Activated T-helper 1 cell treated with anti-CD3 and anti-CD28 coated beads, Interleukin-2, amount 50 U/mL, for 16 hours (primary cell): ENCODE results near the gene POLR3K.

ENCODE experiments used
- DNase-seq, 2 donors: peaks; one replicate each; pipeline ENCODE4 v3.0.0-alpha.2; 2020; ENCODE audit warnings: low read depth in 1 of 2, low spot score in 1 of 2

Gene POLR3K

DNA sequence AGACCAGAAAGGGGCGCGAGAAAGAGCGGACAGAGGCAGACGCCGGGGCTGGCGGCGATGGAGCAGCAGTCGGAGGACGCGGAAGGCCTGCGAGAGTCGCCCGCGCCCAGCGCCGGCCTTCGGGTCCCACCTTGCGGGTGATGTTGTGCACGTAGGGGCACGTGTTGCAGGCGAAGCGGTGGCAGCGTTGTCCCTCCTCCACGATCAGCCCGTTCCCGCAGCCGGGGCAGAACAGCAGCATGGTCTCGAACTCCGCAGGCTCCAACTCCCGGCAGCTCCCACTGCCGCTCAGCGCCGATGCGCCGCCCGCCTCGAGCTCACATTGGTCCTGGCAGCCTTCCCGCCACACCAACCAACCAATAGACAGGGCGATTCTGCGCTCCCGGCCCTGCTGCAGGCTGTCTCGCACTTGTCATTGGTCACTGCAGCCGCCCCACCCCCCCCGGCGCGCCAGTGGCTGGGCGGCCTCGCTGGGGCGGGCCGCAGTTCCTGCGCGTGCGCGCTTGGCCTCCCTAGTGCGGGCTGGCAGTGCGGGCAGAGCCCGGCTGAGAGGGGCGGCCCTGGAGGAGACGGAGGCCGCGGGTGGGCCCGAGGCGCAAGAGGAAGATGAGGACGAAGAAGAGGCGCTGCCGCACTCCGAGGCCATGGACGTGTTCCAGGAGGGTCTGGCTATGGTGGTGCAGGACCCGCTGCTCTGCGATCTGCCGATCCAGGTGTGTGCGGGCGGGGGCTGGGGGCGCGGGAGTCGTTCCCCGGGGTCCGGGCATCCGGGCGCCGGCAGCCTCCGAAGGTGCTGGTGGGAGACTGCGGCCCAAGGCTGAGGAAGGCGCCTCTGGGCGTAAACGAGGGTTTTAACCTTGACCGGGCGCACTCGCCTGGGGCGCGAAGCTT is at the start of gene POLR3K, which contains the start of gene SNRNP25:
Gene POLR3K (minus strand): TSS at position 263 of the 891 bp plus-strand sequence. CDS start 22 bp downstream, at position 241.
Gene SNRNP25 (plus strand): TSS at position 483 of the 891 bp plus-strand sequence. CDS start 189 bp downstream, at position 672.
- DNase-seq = peak; percentile 95 to 96

DNA sequence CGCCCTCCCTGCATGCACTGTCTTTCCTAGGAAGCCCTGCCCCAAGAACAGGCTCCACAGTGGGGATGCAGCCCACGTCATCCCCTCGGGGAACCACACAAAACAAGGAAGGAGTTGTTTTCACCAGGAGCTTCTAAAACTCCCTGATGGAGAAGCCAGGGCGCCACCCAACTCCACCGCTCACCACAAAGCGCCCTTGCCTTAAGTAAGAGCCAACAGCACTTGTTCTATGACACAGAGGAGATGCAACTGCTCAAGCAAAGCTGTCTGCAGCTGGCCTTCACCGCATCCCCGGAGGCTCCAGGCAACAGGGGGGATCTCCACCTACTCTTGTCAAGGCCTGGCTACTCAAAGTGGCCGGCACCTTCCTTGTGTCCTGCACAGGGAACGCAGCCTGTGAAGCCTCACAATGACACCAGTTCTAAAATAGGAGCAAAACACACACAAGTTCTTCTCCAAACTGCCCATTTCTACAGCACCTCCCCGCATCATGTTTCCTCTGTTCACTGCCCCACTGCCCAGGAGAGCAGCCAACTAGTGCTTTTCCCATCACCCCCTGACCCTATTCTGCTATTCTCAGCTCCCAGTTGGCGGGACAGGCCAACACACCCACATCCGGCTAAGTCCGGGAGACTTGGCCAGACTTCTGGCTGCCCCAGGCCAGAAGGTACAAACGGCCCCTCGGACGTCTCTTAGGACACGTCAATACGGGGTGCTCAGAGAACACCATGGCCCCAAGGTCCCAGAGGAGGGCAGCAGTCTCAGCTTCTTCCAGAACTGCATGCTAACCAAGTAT is 48.9 kb upstream of the POLR3K start:
- DNase-seq = no peak

DNA sequence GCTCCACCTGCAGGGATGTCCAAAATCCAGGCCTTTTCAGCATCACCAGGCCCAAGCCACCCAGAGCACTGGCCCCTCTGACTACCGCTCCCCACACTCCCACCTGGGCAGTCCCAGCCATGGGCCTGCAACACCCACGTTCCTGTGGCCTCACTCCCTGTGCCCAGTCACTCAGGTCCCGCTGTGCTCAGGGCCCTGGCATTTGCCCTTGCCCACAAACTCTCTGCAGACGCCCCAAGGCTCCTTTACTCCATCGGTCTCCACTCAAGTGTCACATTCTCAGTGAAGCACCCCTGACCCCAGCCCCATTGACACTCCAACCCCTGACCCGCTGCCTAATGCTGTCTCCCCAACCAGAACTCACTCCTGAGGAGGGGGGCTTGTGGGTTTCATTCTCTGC is 48.2 kb upstream of the POLR3K start:
- no peak for DNase-seq

DNA sequence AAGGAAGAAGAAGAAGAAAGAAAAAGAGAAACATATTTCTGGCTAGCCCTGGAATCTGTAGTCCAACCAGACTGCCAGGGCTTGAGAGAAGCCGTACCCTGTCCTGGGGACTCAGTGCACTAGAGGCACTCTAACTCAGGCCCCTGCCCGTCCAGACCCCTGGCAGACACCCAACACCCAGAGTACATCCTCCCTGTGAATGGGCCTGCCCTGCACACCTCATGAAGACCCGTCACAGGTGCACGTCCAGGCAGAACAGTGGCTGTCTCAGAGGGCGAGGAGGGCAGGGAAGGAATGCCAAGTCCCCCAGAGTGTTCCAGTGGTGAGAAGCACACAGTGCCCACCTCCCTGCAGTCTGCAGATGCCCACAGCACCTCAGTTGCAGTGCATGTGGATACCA is 47.6 kb upstream of the POLR3K start:
- DNase-seq = no peak

DNA sequence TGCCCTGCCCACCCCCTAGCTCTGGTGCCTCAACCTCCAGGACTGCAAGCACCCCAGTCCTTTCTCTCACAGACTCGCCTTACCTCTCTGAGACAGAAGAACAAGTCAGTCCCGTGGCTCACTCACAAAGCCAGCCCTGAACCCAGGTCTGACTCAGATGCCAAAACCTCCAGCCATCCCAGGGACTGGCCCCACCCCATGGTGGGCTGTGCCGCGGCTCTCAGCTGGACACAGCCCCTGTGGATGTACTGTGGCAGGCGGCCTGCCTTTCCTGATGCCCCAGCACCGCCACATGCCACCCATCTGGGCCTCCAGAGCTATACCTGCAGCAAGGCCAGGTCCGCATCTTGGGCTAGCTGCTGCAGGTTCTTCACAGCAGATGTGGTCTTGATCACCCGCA is 44.4 kb upstream of the POLR3K start:
- no peak for DNase-seq

DNA sequence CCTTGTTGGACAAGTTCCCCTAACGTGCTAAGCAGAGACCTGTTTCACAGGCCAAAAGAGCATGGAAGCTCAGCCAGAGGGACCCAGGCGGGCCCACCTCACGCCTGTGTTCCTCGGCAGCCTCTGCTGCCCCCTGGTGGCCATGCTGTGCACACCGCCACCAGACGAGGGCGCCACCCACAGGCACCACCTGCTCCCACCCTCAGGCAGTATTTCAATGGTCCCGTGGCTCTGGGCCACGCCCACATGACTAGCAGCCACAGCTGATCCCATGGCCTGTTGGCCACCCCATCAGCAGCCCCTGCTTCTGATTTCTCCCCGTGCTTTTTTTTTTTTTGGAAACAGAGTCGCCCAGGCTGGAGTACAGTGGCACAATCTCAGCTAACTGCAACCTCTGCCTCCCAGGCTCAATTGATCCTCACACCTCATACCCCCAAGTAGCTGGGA is 43.5 kb upstream of the POLR3K start:
- DNase-seq = peak; percentile 76 to 85

- DNase-seq = no peak
These were observed 41.5 kb upstream of the POLR3K start for GRCh38 chr16:94918-95265.

GRCh38 chr16:92431-93339 is 39.3 kb upstream of the POLR3K start:
- DNase-seq = no peak

DNA sequence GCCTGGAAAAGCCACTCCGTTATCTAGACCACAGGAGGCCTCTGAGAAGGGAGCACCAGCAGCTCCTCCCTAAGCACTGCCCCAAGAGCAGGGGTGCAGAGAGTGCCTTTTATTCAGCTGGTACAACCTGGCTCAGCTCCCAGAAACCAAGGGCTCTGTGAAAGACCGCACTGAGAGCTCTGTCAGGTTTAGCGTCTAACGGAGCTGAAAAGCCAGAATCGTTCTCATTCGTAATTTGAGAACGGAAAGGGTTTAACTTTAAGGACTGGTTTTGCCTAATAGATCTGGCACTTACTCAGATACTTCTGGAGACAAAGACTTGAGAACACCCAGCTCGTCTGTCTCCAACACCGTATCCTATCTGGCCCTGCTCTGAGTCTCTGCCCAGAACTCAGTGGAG is 38.1 kb upstream of the POLR3K start:
- DNase-seq = no peak

GRCh38 chr16:89391-90302 is 36.2 kb upstream of the POLR3K start:
- DNase-seq = no peak

DNA sequence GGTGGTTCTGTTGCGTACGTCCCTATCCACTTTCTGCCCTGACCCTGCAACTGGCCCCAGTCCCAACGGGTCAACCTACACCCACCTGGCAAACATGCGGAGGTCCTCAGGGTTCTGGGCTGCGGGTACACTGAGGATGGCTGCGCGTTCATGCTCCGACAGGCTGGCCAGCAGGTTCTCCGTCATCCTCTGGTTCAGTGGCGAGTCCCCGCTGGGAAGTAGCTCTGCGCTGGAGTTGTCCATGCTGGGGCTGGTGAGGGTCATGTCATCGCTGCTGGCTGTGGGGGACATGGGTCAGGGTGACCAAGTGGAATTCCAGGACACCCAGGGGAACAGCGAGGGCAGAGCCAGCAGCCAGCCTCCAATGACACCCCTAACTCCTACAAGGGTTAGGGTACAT is 35.2 kb upstream of the POLR3K start:
- DNase-seq = no peak

DNA sequence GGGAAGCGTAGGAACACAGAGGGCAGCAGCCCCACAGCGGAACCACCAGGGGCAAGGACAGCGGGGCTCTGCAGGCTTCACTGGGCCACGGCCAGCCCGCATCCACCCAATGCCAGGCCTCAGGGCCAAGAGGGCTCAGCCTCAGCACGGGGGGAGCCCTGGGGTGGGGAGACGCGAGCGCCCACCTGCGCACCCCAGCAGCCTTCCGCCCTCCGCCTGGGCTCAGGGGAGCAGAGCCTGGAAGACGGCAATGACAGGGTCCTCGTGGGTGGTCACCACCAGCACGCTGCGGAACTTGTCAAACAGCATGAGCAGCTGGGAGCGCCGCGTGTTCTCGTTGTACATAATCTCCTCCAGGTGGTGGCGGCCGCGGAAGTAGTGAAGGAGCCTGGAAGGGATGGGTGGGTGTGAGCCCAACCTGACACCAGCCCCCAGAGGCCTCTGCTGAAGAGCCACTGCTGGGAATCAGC is 33.1 kb upstream of the POLR3K start:
- no peak for DNase-seq

DNA sequence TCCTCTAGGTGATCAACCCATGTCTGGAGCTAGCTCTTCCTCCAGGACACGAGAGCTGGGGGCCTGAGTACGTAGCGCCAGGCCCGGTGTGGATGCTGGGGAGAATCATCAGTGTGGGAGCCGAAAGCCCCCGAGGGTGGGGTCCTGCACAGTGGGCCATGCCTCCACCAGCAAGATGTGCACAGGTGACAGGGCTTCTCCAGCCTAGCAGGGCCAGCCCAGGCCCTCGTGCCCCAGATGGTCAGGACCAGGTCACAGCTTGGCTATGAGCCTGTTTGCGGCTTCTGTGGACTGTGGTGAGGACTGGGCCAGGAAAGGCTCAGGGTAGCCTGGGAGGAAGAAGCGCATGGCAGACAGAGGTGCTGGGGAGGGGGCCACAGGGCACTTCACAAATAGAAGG is 32.5 kb upstream of the POLR3K start:
- no peak for DNase-seq

GRCh38 chr16:85407-85782 is 32.0 kb upstream of the POLR3K start:
- no peak for DNase-seq

DNA sequence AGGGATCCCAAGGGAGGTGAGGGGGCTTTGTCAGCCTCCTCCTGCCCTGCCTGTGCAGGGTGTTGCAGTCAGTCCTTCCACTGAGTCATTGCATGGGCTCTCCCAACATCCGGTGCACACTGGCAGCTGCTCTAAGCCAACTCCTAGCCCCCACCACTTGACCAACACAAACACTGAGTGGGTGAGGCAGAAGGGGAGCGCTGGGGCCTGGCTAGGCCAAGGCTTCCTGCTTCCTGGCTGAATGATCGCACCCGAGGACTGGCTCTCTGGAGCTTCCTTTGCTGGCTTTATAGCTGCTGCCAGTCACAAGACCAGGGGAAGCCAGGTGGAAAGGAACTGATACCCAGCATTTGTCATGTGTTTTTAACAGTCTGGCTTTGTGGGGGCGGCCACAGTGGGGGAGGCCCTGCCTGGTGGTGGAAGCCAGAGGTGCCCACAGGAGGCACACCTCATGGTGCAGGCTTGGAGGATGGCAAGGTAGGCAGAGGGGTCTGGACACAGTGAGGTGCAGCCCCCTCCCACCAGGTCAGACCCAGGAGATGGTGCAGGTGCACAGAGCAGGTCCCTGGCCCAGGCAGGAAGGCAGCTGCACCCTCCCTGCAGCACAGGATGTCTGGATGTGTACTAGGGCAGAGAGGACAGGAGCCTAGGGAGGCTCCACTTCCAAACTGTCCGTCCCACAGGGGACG is 31.5 kb upstream of the POLR3K start:
- DNase-seq = no peak

DNA sequence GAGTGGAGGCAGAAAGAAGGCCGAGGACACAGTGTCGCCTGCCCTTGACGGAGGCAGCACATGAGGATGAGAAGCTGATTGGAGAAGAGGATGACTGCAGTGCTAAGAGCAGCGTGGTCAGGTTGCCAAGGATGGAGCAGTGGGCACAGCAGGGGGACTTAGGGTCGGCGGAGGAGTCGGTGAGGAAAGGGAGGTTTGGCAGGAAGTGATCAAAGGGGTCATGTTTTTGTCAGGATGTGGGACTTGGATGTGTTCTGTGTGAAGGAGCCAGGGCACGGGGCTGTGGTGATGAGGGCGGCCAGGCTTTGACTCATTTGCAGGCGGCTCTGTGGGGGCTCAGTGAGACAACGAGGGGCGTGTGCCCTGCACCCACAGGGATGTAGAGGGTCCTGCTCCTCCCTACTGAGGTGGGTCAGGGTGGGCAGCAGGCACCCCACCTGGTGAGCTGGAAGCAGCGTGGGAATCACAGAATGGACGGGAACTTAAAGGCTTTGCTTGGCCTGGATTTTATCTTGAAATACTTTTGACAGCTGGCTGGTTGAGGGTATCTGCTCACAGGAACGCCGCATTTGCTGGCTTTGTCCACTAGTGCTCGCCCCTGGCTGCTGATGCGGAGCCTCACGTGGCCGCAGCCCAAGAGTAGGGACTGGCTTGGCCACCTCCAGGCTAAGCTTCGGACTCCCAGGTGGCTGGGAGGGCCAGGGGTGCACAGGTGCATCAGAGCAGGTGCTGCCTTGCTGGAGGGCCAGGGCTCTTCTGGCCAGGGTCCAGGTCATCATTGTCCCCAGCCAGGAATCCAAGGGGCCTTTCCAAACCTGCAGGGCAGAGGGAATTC is 30.6 kb upstream of the POLR3K start:
- no peak for DNase-seq

DNA sequence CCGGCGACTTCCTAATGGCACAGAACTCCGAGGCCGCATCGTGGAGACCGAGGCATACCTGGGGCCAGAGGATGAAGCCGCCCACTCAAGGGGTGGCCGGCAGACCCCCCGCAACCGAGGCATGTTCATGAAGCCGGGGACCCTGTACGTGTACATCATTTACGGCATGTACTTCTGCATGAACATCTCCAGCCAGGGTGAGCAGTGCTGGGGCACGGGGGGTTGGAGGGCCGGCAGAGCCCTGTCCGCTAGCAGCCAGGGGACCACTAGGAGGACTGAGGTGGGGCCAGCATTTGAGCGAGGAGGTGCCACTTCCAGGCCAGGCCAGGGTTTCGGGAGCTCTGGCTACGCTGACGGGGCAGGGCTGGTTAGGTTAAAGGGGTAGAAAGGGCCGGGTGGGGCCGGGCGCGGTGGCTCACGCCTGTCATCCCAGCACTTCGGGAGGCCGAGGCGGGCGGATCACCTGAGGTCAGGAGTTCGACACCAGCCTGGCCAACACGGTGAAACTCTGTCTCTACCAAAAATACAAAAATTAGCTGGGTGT is 29.7 kb upstream of the POLR3K start:
- DNase-seq = no peak
